OCI-LY1 (cell line): ENCODE results near the gene CEP112.

Experiments
- H2AFZ ChIP-seq: fragments of 200-600 bp; sonication (generic), shearing (Covaris generic); 2 replicates; pipeline ENCODE4 v1.6.0; 2014; ENCODE audit warnings: antibody characterized with exemption, mild to moderate bottlenecking, low read length
- H3F3A ChIP-seq: fragments of 200-600 bp; sonication (generic), shearing (Covaris generic); 2 replicates; pipeline ENCODE4 v1.6.0; 2014; ENCODE audit warnings: mild to moderate bottlenecking, antibody characterized with exemption, low read length, moderate library complexity; ENCODE audit not compliant: insufficient read depth
- H3K27ac ChIP-seq: fragments of 200-600 bp; sonication (generic); 2 replicates; pipeline ENCODE4 v1.5.1; 2014; ENCODE audit warnings: low read length, mixed run types, mild to moderate bottlenecking, low read depth; ENCODE audit not compliant: poor library complexity, severe bottlenecking
- H3K27me3 ChIP-seq: fragments of 200-600 bp; sonication (generic); 2 replicates; pipeline ENCODE4 v1.6.0; 2014; ENCODE audit warnings: antibody characterized with exemption, mild to moderate bottlenecking, low read length, moderate library complexity; ENCODE audit not compliant: insufficient read depth
- H3K36me3 ChIP-seq: fragments of 200-600 bp; sonication (generic); 2 replicates; pipeline ENCODE4 v1.6.1; 2014; ENCODE audit warnings: mild to moderate bottlenecking, antibody characterized with exemption, low read length, moderate library complexity, mixed read lengths; ENCODE audit not compliant: insufficient read depth
- H3K4me1 ChIP-seq: fragments of 200-600 bp; sonication (generic); 2 replicates; pipeline ENCODE4 v1.5.1; 2014; ENCODE audit warnings: mild to moderate bottlenecking, low read length, moderate library complexity; ENCODE audit not compliant: insufficient read depth, severe bottlenecking
- H3K4me2 ChIP-seq: fragments of 200-600 bp; sonication (generic), shearing (Covaris generic); 2 replicates; pipeline ENCODE4 v1.6.1; 2014; ENCODE audit warnings: low read length
- H3K4me3 ChIP-seq: fragments of 200-600 bp; sonication (generic); 2 replicates; pipeline ENCODE4 v1.5.1; 2014; ENCODE audit warnings: low read length, low read depth, mild to moderate bottlenecking, mixed read lengths; ENCODE audit not compliant: poor library complexity, severe bottlenecking
- H3K79me2 ChIP-seq: fragments of 200-600 bp; shearing (Covaris generic); 2 replicates; pipeline ENCODE4 v1.6.1; 2016; ENCODE audit warnings: mixed run types, low read length, mixed read lengths; ENCODE audit not compliant: insufficient read depth
- H3K9ac ChIP-seq: fragments of 200-600 bp; sonication (generic), shearing (Covaris generic); 2 replicates; pipeline ENCODE4 v1.6.1; 2014; ENCODE audit warnings: mild to moderate bottlenecking, low read length, mixed read lengths
- H3K9me2 ChIP-seq: fragments of 200-600 bp; sonication (generic), shearing (Covaris generic); 2 replicates; pipeline ENCODE4 v1.6.1; 2014; ENCODE audit warnings: low read depth, mild to moderate bottlenecking, low read length, mixed read lengths
- H3K9me3 ChIP-seq: fragments of 200-600 bp; shearing (Covaris generic); 2 replicates; pipeline ENCODE4 v1.6.1; 2014; ENCODE audit warnings: low read length, mixed read lengths
- H4K20me1 ChIP-seq: fragments of 200-600 bp; sonication (generic), shearing (Covaris generic); 2 replicates; pipeline ENCODE4 v1.6.0; 2016; ENCODE audit warnings: mild to moderate bottlenecking, low read length; ENCODE audit not compliant: insufficient read depth
- EZH2 ChIP-seq: fragments of 200-600 bp; sonication (generic), shearing (Covaris generic); IDR thresholded peaks from 2 replicates; pipeline ENCODE4 v1.8.0; 2017; ENCODE audit warnings: borderline replicate concordance, mixed run types, mild to moderate bottlenecking, antibody characterized with exemption, low read length, moderate library complexity, mixed read lengths
- TF ChIP-seq, protein P1 (sequence below): fragments of 200-600 bp; sonication (generic), shearing (Covaris generic); IDR thresholded peaks from 2 replicates; pipeline ENCODE4 v1.5.1; 2017; ENCODE audit warnings: mild to moderate bottlenecking, antibody characterized with exemption, low read length, moderate library complexity, mixed read lengths

CEP112 gene

DNA sequence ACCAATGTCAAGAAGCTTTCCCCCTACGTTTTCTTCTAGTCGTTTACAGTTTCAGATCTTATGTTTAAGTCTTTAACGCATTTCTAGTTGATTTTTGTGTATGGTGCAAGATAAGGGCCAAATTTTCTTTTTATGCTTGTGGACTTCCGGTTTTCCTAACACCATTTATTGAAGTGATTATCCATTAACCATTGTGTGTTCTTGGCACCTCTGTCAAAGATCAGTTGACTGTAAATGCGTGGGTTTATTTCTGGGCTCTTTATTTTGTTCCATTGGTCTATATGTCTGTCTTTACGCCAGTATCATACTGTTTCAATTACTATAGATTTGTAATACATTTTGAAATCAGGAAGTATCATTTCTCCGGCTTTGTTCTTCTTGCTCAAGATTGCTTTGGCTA is 49.5 kb downstream of the CEP112 start:
- Histone ChIP-seq H3K27ac (no peak overlapping the region), H3K9me3 (no peaks in the 10 kb centered on the region; the same call in 1 of the 2 replicates), H3K4me3 (no peak overlapping the region), H3K4me1 (no peaks in the 10 kb centered on the region), H3K79me2 (no peaks in the 10 kb centered on the region), H3K9ac (no peak overlapping the region), H3K27me3 (no peaks in the 10 kb centered on the region), H2AFZ (no peak overlapping the region), H3K4me2 (no peak overlapping the region), H3K36me3 (no peaks in the 10 kb centered on the region), H4K20me1 (no peaks in the 10 kb centered on the region), H3K9me2 (no peaks in the 10 kb centered on the region; the same call in 1 of the 2 replicates), H3F3A (no peaks in the 10 kb centered on the region)
- TF ChIP-seq, protein P1, sequence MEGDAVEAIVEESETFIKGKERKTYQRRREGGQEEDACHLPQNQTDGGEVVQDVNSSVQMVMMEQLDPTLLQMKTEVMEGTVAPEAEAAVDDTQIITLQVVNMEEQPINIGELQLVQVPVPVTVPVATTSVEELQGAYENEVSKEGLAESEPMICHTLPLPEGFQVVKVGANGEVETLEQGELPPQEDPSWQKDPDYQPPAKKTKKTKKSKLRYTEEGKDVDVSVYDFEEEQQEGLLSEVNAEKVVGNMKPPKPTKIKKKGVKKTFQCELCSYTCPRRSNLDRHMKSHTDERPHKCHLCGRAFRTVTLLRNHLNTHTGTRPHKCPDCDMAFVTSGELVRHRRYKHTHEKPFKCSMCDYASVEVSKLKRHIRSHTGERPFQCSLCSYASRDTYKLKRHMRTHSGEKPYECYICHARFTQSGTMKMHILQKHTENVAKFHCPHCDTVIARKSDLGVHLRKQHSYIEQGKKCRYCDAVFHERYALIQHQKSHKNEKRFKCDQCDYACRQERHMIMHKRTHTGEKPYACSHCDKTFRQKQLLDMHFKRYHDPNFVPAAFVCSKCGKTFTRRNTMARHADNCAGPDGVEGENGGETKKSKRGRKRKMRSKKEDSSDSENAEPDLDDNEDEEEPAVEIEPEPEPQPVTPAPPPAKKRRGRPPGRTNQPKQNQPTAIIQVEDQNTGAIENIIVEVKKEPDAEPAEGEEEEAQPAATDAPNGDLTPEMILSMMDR: no peak
- no peak for TF ChIP-seq EZH2

DNA sequence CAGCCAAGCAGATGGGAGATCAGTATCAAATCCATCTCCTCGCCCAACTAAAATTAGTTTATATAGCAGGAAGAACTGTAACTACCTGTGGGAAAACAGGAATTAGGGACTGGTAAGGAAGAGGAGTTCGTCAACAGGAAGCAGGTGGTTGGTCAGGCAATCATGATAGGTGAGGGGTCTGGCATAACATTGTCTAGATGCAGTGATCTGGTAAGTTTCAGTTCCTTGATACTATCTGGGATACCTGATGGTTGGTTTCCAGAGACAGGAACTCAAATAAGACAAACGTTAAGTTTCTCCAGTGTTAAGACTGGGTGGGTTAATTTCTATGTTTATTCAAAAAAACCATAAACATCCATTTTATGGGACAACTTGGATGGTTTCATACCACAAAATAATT is 53.8 kb downstream of the CEP112 start:
- no peaks in the 10 kb centered on the region for H4K20me1 ChIP-seq
- no peaks in the 10 kb centered on the region for H3F3A ChIP-seq
- H3K9ac ChIP-seq: no peak overlapping the region
- no peak overlapping the region for H3K27ac ChIP-seq
- H3K27me3 ChIP-seq: no peaks in the 10 kb centered on the region
- TF ChIP-seq EZH2: no peak
- TF ChIP-seq, protein P1: no peak
- H2AFZ ChIP-seq: no peak overlapping the region
- H3K36me3 ChIP-seq: no peaks in the 10 kb centered on the region
- H3K4me1 ChIP-seq: no peaks in the 10 kb centered on the region
- H3K9me3 ChIP-seq: no peaks in the 10 kb centered on the region; the same call in 1 of the 2 replicates
- H3K79me2 ChIP-seq: no peaks in the 10 kb centered on the region
- no peaks in the 10 kb centered on the region; the same call in 1 of the 2 replicates for H3K9me2 ChIP-seq
- no peak overlapping the region for H3K4me3 ChIP-seq
- H3K4me2 ChIP-seq: no peak overlapping the region

DNA sequence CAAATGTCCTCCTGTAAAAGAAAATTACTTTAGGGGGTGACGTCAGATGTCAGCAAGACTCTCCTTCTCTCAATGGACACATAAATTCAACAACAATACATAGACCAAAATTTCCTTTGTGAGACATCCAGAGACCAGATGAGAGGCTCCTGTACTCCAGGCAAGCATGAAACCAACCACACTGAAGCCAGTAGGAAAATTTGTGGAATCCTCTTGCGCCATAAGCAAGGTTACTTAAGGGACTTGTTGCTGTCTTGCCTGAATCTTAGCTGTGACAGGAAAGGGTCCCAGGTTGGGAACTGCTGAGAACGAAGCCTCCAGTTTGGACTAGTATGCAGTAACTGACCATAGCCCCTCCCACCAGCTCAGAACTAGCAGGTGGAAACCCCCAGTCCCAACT is 56.0 kb downstream of the CEP112 start:
- TF ChIP-seq, protein P1: no peak
- no peak for TF ChIP-seq EZH2
- Histone ChIP-seq H3K9me3 (no peaks in the 10 kb centered on the region; the same call in 1 of the 2 replicates), H3K9ac (no peak overlapping the region), H3K4me2 (no peak overlapping the region), H3K36me3 (no peaks in the 10 kb centered on the region), H3K9me2 (no peaks in the 10 kb centered on the region; the same call in 1 of the 2 replicates), H3K4me1 (no peaks in the 10 kb centered on the region), H3K27me3 (no peaks in the 10 kb centered on the region), H4K20me1 (no peaks in the 10 kb centered on the region), H3K79me2 (no peaks in the 10 kb centered on the region), H3K4me3 (no peak overlapping the region), H3K27ac (no peak overlapping the region), H2AFZ (no peak overlapping the region), H3F3A (no peaks in the 10 kb centered on the region)
